HG03457 (cell line): ENCODE results near the gene TICRR.
"Not testable (repeated sequence)": the region's sequence is repeated elsewhere in the genome, so short reads cannot be mapped to it uniquely, and the experiment has no call there.

ENCODE experiments used
- ATAC-seq: cut with Tn5 transposase; IDR thresholded peaks from one replicate; pipeline ENCODE4 v1.9.1; 2021; ENCODE audit warnings: moderate number of reproducible peaks; ENCODE audit not compliant: unreplicated experiment

TICRR gene

GRCh38 chr15:89566621-89567294 is 8.5 kb upstream of the TICRR start:
- ATAC-seq: no peak

DNA sequence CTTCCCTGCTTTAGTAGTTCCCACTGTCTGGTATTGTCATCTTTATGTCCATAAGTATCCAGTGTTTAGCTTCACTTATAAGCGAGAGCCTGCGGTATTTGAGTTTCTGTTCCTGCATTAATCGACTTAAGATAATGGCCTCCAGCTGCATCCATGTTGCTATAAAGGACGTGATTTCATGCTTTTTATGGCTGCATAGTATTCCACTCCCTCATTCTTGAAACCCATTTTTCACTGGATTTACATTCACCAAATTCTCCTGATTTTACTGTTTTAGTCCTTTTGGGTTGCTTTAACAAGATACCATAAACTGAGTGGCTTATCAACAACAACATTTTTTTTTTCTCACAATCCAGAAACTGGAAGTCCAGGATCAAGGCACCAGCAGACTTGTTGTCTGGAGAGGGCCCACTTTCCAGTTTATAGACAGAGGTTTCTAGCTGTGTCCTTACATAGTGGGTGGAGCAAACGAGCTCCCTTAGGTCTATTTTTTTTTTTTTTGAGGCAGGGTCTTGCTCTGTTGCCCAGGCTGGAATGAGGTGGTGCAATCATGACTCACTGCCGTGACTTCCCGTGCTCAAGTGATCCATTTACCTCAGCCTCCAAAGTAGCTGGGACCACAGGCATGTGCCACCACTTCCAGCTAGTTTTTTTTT is 6.1 kb upstream of the TICRR start:
- no peak for ATAC-seq

DNA sequence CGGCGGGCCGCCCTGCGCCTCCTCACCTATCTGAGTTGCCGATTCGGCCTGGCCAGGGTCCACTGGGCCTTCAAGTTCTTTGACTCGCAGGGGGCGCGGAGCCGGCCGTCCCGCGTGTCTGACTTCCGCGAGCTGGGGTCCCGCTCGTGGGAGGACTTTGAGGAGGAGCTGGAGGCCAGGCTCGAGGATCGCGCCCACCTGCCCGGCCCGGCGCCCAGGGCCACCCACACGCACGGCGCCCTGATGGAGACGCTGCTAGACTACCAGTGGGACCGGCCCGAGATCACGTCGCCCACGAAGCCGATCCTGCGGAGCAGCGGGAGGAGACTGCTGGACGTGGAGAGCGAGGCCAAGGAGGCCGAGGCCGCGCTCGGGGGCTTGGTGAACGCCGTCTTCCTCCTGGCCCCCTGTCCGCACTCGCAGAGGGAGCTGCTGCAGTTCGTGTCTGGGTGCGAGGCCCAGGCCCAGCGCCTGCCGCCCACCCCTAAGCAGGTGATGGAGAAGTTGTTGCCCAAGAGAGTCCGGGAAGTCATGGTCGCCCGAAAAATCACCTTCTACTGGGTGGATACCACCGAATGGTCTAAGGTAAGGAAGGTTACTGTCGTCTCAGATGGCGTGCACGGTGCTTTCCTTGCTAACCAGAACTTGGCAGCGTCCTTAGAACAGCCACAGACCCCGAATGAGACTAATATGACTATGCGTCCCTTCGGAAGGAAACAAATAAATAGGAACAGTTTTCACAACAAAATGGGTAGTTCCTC is 567 bp downstream of the TICRR start:
- peak; percentile 13 for ATAC-seq

- no peak for ATAC-seq
Measured at GRCh38 chr15:89576417-89576773, 1.1 kb downstream of the TICRR start.

DNA sequence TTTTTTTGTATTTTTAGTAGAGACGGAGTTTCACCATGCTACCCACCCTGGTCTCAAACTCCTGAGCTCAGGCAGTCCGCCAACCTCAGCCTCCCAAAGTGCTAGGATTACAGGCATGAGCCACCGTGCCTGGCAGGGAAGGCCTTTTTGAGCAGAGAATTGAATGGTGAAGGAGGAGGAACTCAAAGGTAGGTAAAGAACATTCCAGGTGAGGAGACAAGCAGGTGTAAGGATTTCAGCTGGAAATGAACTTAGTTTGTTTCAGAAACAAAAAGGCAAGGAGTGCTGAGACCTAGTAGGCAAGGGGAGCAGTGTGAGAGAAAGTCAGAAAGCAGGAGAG is 2.5 kb downstream of the TICRR start:
- no peak for ATAC-seq

DNA sequence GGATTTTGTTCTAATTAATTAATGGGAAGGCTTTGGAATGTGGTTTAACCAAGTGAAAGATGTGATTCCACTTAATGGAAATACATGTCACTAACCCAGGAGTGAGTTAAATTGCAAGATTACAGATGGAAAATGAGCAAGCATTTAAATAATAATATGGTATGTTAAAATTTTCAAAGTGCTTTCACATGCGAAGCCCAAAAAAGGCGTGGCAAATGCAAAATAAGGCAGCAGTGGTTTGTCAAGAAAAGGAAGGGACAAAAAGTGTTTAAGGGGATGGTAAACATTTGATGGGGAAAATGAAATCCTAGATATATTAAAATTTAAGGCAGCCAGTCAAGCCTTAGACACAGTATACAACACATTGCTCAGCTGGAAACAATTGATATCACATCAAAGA is 2.9 kb downstream of the TICRR start:
- no peak for ATAC-seq

DNA sequence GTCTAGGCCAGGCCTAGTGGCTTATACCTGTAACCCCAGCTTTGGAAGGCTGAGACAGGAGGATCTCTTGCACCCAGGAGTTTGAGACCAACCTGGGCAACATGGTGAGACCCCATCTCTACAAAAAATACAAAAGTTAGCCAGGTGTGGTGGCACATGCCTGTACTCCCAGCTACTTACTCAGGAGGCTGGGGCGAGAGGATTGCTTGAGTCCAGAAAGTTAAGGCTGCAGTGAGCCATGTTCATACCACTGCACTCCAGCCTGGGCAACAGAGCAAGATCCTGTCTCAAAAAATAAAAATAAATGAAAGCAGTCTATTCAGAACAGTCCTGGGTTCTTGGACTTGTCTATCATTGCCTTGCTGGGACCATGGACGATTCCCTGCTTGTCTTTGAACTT is 5.5 kb downstream of the TICRR start:
- ATAC-seq: not testable (repeated sequence)

- ATAC-seq: no peak
Measured at GRCh38 chr15:89586651-89587050, 11.4 kb downstream of the TICRR start.

DNA sequence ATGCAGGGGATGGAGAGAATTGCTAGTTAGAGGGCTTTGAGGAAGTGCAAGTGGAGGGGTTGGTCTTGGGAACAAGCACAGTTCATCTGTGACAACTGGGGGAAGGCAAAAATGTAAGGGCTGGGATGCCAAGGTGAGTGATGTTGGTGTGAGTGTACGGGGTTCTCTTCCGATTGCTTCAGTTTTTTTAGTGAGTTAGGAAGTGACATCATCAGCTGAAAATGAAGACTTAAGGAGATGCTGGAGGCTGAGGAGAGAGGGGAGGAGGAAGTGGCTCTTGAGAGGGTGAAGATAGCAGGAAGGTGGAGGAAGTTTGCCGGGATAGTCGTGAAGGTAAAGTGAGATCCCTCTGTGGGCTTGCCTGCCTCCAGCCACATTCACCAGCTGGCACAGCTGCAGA is 12.7 kb downstream of the TICRR start:
- ATAC-seq: no peak

GRCh38 chr15:89591834-89592233 is 16.6 kb downstream of the TICRR start:
- ATAC-seq: no peak

GRCh38 chr15:89593018-89593417 is 17.7 kb downstream of the TICRR start:
- no peak for ATAC-seq

GRCh38 chr15:89599021-89599420 is 23.8 kb downstream of the TICRR start:
- no peak for ATAC-seq

DNA sequence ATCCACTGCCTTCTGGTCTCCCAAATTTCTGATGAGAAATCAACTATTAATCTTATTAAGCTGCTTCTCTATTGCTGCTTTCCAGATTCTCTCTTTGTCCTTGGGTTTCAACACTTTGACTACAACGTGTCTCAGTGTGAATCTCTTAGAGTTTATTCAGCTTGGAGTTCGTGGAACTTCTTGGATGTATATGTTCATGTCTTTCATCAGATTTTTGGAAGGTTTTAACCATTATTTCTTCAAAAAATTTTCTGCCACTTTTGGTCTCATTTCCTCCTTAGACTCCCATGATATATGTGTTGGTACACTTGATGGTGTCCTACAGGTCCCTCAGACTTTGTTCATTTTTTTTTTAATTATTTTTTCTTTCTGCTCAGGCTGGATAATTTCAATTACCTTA is 36.0 kb downstream of the TICRR start:
- no peak for ATAC-seq

GRCh38 chr15:89613031-89613430 is 37.8 kb downstream of the TICRR start:
- no peak for ATAC-seq

- ATAC-seq: no peak
Measured at GRCh38 chr15:89614164-89614563, 38.9 kb downstream of the TICRR start.

DNA sequence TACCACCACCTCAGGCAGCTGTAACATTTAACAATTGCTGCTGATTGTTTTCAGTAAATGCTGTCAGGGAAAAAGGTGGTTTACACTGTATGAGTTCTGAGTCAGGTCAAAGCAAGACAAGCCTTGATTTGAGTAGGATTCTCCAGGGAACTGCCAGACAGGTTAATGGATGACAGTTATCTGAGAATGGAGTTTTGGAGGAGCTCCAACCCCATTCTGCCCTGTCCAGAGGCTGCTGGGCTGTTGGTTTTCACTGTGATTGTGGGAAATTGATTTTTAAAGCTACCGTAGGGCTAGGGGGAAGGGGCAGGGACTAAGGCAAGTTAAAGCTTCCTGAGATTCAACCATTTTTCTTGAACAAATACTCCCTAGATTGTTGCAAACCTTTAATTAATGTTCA is 39.9 kb downstream of the TICRR start:
- ATAC-seq: no peak

- ATAC-seq: no peak
Measured at GRCh38 chr15:89616228-89616627, 41.0 kb downstream of the TICRR start.

DNA sequence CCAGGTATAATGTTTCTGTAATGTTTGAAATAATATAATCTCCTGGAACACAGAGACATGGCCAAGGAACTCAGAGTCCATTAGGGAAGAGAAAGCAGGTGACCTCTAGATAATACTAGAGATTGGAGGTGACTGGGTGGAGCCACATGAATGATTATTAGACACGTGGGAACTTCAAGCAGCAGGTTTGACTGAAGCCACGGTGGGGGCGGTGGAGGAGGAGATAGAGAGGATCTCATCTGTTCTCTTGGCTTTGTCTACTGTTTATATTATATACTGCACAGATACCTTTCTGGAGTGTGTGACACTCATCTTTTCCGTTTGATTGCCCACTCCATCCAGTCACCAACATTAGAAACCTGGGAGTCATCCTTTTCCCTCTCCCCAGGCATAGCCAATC is 46.3 kb downstream of the TICRR start:
- ATAC-seq: no peak

GRCh38 chr15:89623165-89623564 is 47.9 kb downstream of the TICRR start:
- no peak for ATAC-seq

- ATAC-seq: no peak
Measured at GRCh38 chr15:89625716-89626115, 50.4 kb downstream of the TICRR start.

DNA sequence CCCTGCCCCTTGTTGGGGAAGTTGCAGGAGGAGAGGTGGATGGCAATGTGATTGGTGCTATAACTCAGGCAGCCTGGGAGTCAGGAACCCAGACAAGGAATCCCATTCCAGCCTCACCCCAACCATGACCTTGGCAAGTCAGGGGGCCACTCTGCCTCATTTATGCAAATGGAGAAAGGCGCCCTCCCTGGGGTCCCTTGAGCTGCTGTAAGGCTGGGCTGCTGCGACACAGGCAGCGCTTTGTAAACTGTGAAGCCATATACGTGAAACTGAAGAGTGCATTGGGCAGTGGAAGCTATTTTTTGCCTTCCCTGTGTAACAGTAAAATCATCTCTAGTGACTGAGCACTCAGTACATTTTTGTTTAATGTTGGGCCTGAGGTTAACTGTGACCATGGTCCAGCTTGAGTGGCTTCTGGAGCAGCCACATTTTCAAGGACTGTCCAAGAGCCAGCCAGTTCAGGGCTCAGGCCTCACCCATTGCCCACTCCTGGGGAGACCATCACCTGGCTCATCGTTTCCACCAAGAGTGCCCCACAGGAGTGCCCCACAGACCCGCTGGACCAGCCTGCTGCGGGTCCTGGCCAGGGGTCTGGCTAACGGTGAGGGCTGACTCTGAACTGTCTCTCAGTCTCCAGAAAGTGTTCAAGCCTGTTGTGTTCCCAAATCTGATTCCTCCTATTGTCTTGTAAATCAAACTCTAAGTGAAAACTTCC is 52.1 kb downstream of the TICRR start:
- ATAC-seq: no peak

DNA sequence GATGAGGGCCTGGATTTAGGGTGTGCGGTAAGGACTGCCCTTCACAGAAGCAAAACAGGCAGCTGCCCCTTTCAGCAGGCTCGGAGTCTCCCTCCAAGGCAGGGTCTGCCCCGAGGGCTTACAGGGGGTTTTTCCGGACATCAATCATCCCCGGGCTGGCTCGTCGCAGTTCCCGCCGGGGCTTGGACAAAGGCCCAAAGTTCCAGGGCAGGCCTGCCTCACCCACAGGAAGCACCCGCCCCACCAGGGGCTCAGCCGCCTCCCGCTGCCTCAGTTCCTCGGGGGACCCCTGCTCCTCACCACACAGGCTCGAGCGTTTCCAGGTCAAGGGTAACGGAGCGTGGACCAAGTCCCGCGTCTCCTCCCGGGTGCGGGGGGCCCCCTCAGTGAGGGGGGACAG is 53.0 kb downstream of the TICRR start:
- no peak for ATAC-seq
